ENCODE results near the gene SFTPD. TPM values are rescaled to one million over a fixed set of nuclear protein-coding genes. Genes with fewer than 3 reads are reported as not detected.

Gene SFTPD
- total RNA-seq, 1 donor from 2014 or later, result 1.6 TPM

- H3K27me3 Mint-ChIP-seq (ENCODE audit: low read depth), result peaks cover 14% of the 10 kb centered on the region
- H3K36me3 Mint-ChIP-seq (ENCODE audit: low read depth), result peaks cover 4% of the 10 kb centered on the region
- TF ChIP-seq, protein P1, sequence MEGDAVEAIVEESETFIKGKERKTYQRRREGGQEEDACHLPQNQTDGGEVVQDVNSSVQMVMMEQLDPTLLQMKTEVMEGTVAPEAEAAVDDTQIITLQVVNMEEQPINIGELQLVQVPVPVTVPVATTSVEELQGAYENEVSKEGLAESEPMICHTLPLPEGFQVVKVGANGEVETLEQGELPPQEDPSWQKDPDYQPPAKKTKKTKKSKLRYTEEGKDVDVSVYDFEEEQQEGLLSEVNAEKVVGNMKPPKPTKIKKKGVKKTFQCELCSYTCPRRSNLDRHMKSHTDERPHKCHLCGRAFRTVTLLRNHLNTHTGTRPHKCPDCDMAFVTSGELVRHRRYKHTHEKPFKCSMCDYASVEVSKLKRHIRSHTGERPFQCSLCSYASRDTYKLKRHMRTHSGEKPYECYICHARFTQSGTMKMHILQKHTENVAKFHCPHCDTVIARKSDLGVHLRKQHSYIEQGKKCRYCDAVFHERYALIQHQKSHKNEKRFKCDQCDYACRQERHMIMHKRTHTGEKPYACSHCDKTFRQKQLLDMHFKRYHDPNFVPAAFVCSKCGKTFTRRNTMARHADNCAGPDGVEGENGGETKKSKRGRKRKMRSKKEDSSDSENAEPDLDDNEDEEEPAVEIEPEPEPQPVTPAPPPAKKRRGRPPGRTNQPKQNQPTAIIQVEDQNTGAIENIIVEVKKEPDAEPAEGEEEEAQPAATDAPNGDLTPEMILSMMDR (IDR thresholded peaks at IDR 0.05), result no peak
- no peak overlapping the region for H3K4me3 Mint-ChIP-seq (ENCODE audit: unreplicated experiment)
- DNase-seq (ENCODE audit: low spot score), result no peak
- H3K9me3 Mint-ChIP-seq (ENCODE audit: low read depth), result peaks cover 6% of the 10 kb centered on the region
- H3K4me1 Mint-ChIP-seq (ENCODE audit: low read depth), result peaks cover 6% of the 10 kb centered on the region
- H3K27ac Mint-ChIP-seq (ENCODE audit: unreplicated experiment), result no peak overlapping the region
These were observed 35.9 kb upstream of the SFTPD start for GRCh38 chr10:79984851-79985250.

GRCh38 chr10:79983286-79983909 is 34.5 kb upstream of the SFTPD start:
- Mint-ChIP-seq H3K4me3 (ENCODE audit: unreplicated experiment) (peak overlapping the region; percentile 17), H3K4me1 (ENCODE audit: low read depth) (peaks cover 6% of the 10 kb centered on the region), H3K9me3 (ENCODE audit: low read depth) (no peaks in the 10 kb centered on the region), H3K36me3 (ENCODE audit: low read depth) (no peaks in the 10 kb centered on the region), H3K27me3 (ENCODE audit: low read depth) (peaks cover 18% of the 10 kb centered on the region), H3K27ac (ENCODE audit: unreplicated experiment) (no peak overlapping the region)
- TF ChIP-seq, protein P1 (IDR thresholded peaks at IDR 0.05), result no peak
- DNase-seq (ENCODE audit: low spot score), result no peak

DNA sequence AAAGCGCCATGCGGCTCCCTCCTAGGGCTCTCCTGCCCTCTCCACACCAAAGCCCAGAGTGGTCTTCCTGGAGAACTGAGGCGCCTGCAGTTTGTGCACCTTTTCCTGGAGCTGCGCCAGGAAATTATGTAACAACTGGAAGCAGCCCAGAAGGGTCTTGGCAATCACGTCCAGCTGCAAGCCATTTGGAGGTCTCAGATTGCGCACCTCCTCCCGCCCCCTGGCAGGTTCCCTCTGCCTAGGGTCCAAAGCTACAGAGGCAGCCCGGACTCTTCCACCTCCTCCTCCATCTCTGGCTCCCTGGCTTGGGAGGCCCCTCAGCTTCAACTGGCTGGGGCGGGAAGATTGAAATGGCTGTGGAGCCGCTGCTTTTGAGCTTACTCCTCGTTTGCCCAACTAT is 34.0 kb upstream of the SFTPD start:
- Mint-ChIP-seq H3K36me3 (ENCODE audit: low read depth) (no peaks in the 10 kb centered on the region), H3K27ac (ENCODE audit: unreplicated experiment) (no peak overlapping the region), H3K4me3 (ENCODE audit: unreplicated experiment) (peak overlapping the region; percentile 22), H3K27me3 (ENCODE audit: low read depth) (peaks cover 18% of the 10 kb centered on the region), H3K4me1 (ENCODE audit: low read depth) (peaks cover 6% of the 10 kb centered on the region), H3K9me3 (ENCODE audit: low read depth) (no peaks in the 10 kb centered on the region)
- TF ChIP-seq, protein P1 (IDR thresholded peaks at IDR 0.05), result no peak
- no peak for DNase-seq (ENCODE audit: low spot score)

- peak overlapping the region; percentile 59 for H3K4me3 Mint-ChIP-seq (ENCODE audit: unreplicated experiment)
- DNase-seq (ENCODE audit: low spot score), result no peak
- TF ChIP-seq, protein P1 (IDR thresholded peaks at IDR 0.05), result no peak
- peaks cover 20% of the 10 kb centered on the region for H3K27me3 Mint-ChIP-seq (ENCODE audit: low read depth)
- H3K4me1 Mint-ChIP-seq (ENCODE audit: low read depth), result peaks cover 6% of the 10 kb centered on the region
- no peak overlapping the region for H3K27ac Mint-ChIP-seq (ENCODE audit: unreplicated experiment)
- H3K36me3 Mint-ChIP-seq (ENCODE audit: low read depth), result no peaks in the 10 kb centered on the region
- H3K9me3 Mint-ChIP-seq (ENCODE audit: low read depth), result no peaks in the 10 kb centered on the region
These were observed 33.5 kb upstream of the SFTPD start for GRCh38 chr10:79982362-79982800.

GRCh38 chr10:79981450-79982361 is 32.8 kb upstream of the SFTPD start:
- Mint-ChIP-seq H3K27ac (ENCODE audit: unreplicated experiment) (no peak overlapping the region), H3K4me1 (ENCODE audit: low read depth) (peaks cover 6% of the 10 kb centered on the region), H3K36me3 (ENCODE audit: low read depth) (no peaks in the 10 kb centered on the region), H3K27me3 (ENCODE audit: low read depth) (peaks cover 17% of the 10 kb centered on the region), H3K9me3 (ENCODE audit: low read depth) (peaks cover 2% of the 10 kb centered on the region), H3K4me3 (ENCODE audit: unreplicated experiment) (peak overlapping the region; percentile 75)
- TF ChIP-seq, protein P1 (IDR thresholded peaks at IDR 0.05), result peak; percentile 58
- DNase-seq (ENCODE audit: low spot score), result no peak
